Activated CD4-positive, CD25-positive, alpha-beta regulatory T cell treated with anti-CD3 and anti-CD28 coated beads, Interleukin-2, amount 50 U/mL, for 72 hours (primary cell): ENCODE results near the gene RGPD5.
"Not testable (repeated sequence)": the region's sequence is repeated elsewhere in the genome, so short reads cannot be mapped to it uniquely, and the experiment has no call there.

Experiments used
- DNase-seq: peaks from one replicate; pipeline ENCODE4 v3.0.0; 2021

The RGPD5 gene

GRCh38 chr2:109794074-109794737 lies at the start of gene RGPD5:
Gene RGPD5, plus strand, starts transcription at chr2:109794305. Its CDS starts 161 bp downstream, at chr2:109794466.
- DNase-seq = not testable (repeated sequence)

- DNase-seq = not testable (repeated sequence)
Measured at GRCh38 chr2:109751572-109751971, 42.5 kb upstream of the RGPD5 start.

- DNase-seq = not testable (repeated sequence)
Measured at GRCh38 chr2:109757163-109757824, 36.8 kb upstream of the RGPD5 start.

GRCh38 chr2:109760265-109761042 lies 33.7 kb upstream of the RGPD5 start:
- DNase-seq = not testable (repeated sequence)

- DNase-seq = not testable (repeated sequence)
Measured at GRCh38 chr2:109761043-109761454, 33.1 kb upstream of the RGPD5 start.

- DNase-seq = not testable (repeated sequence)
Measured at GRCh38 chr2:109761976-109762375, 32.1 kb upstream of the RGPD5 start.

- DNase-seq = not testable (repeated sequence)
Measured at GRCh38 chr2:109766074-109766473, 28.0 kb upstream of the RGPD5 start.

- not testable (repeated sequence) for DNase-seq
Measured at GRCh38 chr2:109766886-109767578, 27.1 kb upstream of the RGPD5 start.

- DNase-seq = not testable (repeated sequence)
Measured at GRCh38 chr2:109768934-109769333, 25.2 kb upstream of the RGPD5 start.

GRCh38 chr2:109779118-109779517 lies 15.0 kb upstream of the RGPD5 start:
- not testable (repeated sequence) for DNase-seq

- DNase-seq = not testable (repeated sequence)
Measured at GRCh38 chr2:109781147-109781816, 12.8 kb upstream of the RGPD5 start.

- DNase-seq = not testable (repeated sequence)
Measured at GRCh38 chr2:109782446-109782993, 11.6 kb upstream of the RGPD5 start.

GRCh38 chr2:109791530-109792279 lies 2.4 kb upstream of the RGPD5 start:
- not testable (repeated sequence) for DNase-seq

GRCh38 chr2:109792659-109793058 lies 1.4 kb upstream of the RGPD5 start:
- not testable (repeated sequence) for DNase-seq

- not testable (repeated sequence) for DNase-seq
Measured at GRCh38 chr2:109871129-109871751, 77.1 kb downstream of the RGPD5 start.

GRCh38 chr2:109876625-109877024 lies 82.5 kb downstream of the RGPD5 start:
- not testable (repeated sequence) for DNase-seq

GRCh38 chr2:109882112-109882511 lies 88.0 kb downstream of the RGPD5 start:
- DNase-seq = not testable (repeated sequence)

- not testable (repeated sequence) for DNase-seq
Measured at GRCh38 chr2:109888414-109888813, 94.3 kb downstream of the RGPD5 start.

- not testable (repeated sequence) for DNase-seq
Measured at GRCh38 chr2:109889909-109890308, 95.8 kb downstream of the RGPD5 start.

GRCh38 chr2:109891024-109891423 lies 96.9 kb downstream of the RGPD5 start:
- not testable (repeated sequence) for DNase-seq

- DNase-seq = not testable (repeated sequence)
Measured at GRCh38 chr2:109893736-109894135, 99.6 kb downstream of the RGPD5 start.
